HUES64 (cell line): Measurements from ENCODE around the gene ADPRM.

Experiments used
- H3K27ac ChIP-seq: 2 replicates; pipeline ENCODE4 v1.7.0; 2013; ENCODE audit warnings: low read depth, low read length, inconsistent platforms
- H3K27me3 ChIP-seq: 2 replicates; pipeline ENCODE4 v1.6.1; 2013; ENCODE audit warnings: mild to moderate bottlenecking, low read length; ENCODE audit not compliant: insufficient read depth
- H3K36me3 ChIP-seq: 2 replicates; pipeline ENCODE4 v1.6.1; 2013; ENCODE audit warnings: mild to moderate bottlenecking, low read length; ENCODE audit not compliant: insufficient read depth
- H3K4me1 ChIP-seq: 2 replicates; pipeline ENCODE4 v1.6.1; 2013; ENCODE audit warnings: mild to moderate bottlenecking, low read length, moderate library complexity; ENCODE audit not compliant: insufficient read depth
- H3K4me3 ChIP-seq: 2 replicates; pipeline ENCODE4 v1.5.1; 2013; ENCODE audit warnings: mild to moderate bottlenecking, low read length, moderate library complexity
- H3K9ac ChIP-seq: 2 replicates; pipeline ENCODE4 v1.6.1; 2013; ENCODE audit warnings: mild to moderate bottlenecking, low read depth, low read length
- H3K9me3 ChIP-seq: 2 replicates; pipeline ENCODE4 v1.6.1; 2013; ENCODE audit warnings: low read depth, low read length; ENCODE audit not compliant: insufficient read depth
- WGBS: fragments of 150-250, 120-280 bp; methylation state at CpG from one replicate; pipeline ENCODE4 v1.1.7; 2013; ENCODE audit warnings: missing lambda C conversion rate; 5-methylcytosine and 5-hydroxymethylcytosine counted together

The ADPRM gene

DNA sequence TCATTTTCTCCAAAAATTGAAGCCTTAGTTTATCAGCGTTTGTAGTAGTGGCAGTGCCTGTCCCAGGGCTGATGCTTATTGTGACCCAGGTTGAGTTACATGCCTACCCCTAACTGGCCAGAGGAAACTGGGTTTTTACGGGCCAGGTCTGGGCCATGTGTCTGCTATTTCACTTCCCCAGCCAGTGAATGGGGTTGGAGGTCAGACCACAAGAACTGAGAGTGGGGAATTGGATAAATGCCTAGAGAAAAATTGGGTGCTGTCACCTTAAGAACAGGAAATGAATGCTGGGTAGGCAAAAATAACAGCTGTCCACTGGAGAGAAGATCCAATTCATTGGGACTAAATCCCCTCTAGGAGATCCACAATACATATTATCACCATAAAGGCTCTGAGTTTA is 5.2 kb downstream of the ADPRM start:
- H3K36me3 ChIP-seq, result peaks cover 34% of the 10 kb centered on the region
- H3K4me3 ChIP-seq, result no peak overlapping the region
- no peak overlapping the region for H3K27ac ChIP-seq
- WGBS, result 90% methylated on average over 2 of the region's 2 CpGs
- H3K4me1 ChIP-seq, result peaks cover 5% of the 10 kb centered on the region
- no peaks in the 10 kb centered on the region for H3K27me3 ChIP-seq
- H3K9me3 ChIP-seq, result no peaks in the 10 kb centered on the region
- no peak overlapping the region for H3K9ac ChIP-seq

DNA sequence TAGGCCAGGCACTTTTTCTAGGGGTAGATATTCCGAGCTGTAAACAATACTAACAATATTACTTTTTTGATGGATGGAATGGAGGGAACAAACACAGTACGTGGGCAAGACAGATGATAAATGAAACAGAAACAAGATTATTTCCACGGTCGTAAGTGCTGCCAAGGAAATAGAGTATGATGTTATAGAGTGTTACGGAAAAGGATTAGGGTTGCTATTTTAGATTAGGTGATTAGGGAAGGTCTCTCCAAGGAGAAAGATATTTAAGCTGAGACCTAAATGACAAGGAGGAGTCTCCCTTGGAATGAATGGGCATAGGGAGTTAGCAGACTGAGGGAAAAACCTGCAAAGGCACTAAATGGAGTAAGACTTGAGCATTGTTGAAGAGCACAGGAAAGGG is 8.3 kb downstream of the ADPRM start:
- WGBS, result 96% methylated on average over 5 of the region's 5 CpGs
- H3K4me1 ChIP-seq, result no peaks in the 10 kb centered on the region
- no peak overlapping the region for H3K27ac ChIP-seq
- H3K9ac ChIP-seq, result no peak overlapping the region
- no peak overlapping the region for H3K4me3 ChIP-seq
- H3K9me3 ChIP-seq, result no peaks in the 10 kb centered on the region
- peaks cover 60% of the 10 kb centered on the region for H3K36me3 ChIP-seq
- no peaks in the 10 kb centered on the region for H3K27me3 ChIP-seq

DNA sequence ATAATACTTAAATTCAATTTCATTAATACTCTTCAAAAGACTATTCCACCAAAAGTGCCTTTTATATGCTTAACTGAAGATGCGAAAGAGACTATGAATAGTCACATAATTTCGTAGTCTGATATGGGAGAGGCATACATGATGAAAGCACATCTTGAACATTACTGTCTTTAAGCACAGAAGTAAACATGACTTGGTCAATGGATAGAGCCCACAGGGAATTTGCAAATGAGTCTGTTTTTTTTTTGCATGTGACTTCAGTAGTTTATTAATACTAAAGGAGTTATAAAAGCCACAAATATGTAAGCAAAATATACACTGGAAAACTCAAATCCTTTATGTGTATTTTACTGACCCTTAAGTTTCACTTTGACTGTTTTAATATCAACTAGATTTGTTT is 15.9 kb downstream of the ADPRM start:
- H3K4me1 ChIP-seq, result no peaks in the 10 kb centered on the region
- H3K36me3 ChIP-seq, result peaks cover 41% of the 10 kb centered on the region
- WGBS, result 96% methylated on average over 2 of the region's 2 CpGs
- no peaks in the 10 kb centered on the region for H3K27me3 ChIP-seq
- H3K9ac ChIP-seq, result no peak overlapping the region
- no peak overlapping the region for H3K4me3 ChIP-seq
- no peaks in the 10 kb centered on the region for H3K9me3 ChIP-seq
- H3K27ac ChIP-seq, result no peak overlapping the region

DNA sequence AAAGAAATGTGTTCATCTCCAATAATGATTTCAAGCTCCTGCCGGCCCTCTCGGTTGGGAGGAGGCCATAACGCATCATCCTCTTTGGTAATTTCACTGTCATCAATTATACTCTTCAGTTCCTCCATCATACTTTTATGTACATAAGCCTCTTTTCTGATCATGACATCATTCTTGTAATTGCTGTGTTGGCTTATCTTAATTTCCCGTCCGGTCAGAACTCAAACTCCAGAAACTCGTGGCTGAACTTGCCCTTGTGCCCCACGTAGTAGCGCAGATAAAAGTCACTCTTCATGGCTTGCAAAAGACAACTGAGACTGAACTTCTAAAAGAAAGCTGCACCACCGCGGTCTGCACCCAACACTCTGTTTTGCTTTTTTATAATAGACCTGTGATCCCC is 18.8 kb downstream of the ADPRM start:
- Histone ChIP-seq H3K9ac (no peak overlapping the region), H3K9me3 (no peaks in the 10 kb centered on the region), H3K4me1 (no peaks in the 10 kb centered on the region), H3K4me3 (no peak overlapping the region), H3K36me3 (peaks cover 15% of the 10 kb centered on the region), H3K27me3 (no peaks in the 10 kb centered on the region), H3K27ac (no peak overlapping the region)
- 95% methylated on average over 10 of the region's 10 CpGs for WGBS

DNA sequence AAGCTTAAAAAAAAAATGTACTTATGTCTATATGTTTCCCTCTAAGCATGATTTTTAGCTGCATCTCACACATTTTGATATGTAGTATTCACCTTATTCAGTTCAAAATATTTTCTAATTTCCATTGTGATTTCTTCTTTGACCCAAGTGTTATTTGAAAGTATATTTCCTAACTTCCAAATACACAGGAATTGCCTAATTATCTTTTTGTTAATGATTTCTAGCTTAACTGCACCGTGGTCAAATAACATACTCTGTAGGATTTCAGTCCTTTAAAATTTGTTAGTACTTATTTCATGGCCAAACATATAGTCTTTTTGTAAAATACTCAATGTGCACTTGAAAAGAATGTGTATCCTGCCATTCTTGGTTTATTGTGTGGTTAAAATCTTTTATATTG is 21.2 kb downstream of the ADPRM start:
- no peaks in the 10 kb centered on the region; the same call in 1 of the 2 replicates for H3K36me3 ChIP-seq
- WGBS, result no CpG with 5 or more reads among the region's 1 CpG
- no peak overlapping the region for H3K27ac ChIP-seq
- H3K4me1 ChIP-seq, result no peaks in the 10 kb centered on the region
- no peaks in the 10 kb centered on the region for H3K9me3 ChIP-seq
- no peaks in the 10 kb centered on the region for H3K27me3 ChIP-seq
- H3K4me3 ChIP-seq, result no peak overlapping the region
- H3K9ac ChIP-seq, result no peak overlapping the region

DNA sequence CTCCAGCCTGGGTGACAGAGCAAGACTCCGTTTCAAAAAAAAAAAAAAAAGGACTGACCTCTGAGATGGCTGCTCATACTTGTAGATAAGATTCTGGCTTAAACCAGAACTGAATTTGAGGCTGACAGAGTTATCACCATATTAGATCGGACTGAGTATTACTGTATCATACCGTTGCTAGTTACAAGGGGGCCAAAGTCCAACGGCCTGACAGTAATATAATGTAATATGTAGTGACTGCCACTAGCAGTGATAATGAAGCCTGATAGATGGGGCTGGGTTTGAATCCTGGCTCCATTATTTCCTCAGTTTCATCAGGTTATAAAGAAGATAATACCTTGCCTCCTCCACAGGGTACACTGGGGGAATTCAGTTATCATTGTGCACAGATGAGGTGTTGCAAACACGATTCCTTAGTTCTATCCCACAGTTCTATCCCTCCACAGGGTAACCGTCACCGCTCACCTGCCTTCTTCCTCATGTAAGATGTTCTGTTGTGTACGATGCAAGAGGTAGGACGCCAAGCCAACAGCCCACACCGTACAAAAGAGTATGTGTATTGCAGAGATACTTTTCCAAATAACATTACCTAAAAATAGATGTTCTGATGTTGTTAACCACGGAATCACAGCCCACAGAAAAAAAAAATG is 27.3 kb downstream of the ADPRM start:
- Histone ChIP-seq H3K4me1 (no peaks in the 10 kb centered on the region), H3K9me3 (no peaks in the 10 kb centered on the region), H3K36me3 (no peaks in the 10 kb centered on the region; the same call in 1 of the 2 replicates), H3K27ac (no peak overlapping the region), H3K9ac (no peak overlapping the region), H3K27me3 (no peaks in the 10 kb centered on the region), H3K4me3 (no peak overlapping the region)
- 97% methylated on average over 10 of the region's 11 CpGs for WGBS

DNA sequence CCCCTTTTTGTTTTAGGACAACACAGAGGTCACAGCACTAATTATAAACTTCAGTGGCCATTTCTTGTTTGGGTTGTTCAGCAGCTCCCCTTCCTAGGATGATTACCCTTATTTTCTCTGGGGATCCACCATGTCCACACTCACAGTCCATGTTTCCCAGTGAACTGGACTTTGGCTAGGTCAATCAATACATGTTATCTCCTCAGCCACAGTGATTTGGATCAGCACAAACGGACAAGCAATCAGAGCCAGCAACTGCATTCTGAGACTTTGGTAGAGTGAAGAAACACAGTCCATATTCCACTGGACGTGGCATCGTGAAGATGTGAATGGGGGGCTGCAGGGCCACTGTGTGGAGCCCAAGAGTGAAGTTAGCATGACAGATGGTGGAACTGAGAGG is 27.9 kb downstream of the ADPRM start:
- H3K4me1 ChIP-seq, result no peaks in the 10 kb centered on the region
- no peak overlapping the region for H3K27ac ChIP-seq
- 94% methylated on average over 3 of the region's 3 CpGs for WGBS
- no peak overlapping the region for H3K9ac ChIP-seq
- H3K9me3 ChIP-seq, result no peaks in the 10 kb centered on the region
- no peak overlapping the region for H3K4me3 ChIP-seq
- no peaks in the 10 kb centered on the region; the same call in 1 of the 2 replicates for H3K36me3 ChIP-seq
- H3K27me3 ChIP-seq, result no peaks in the 10 kb centered on the region

DNA sequence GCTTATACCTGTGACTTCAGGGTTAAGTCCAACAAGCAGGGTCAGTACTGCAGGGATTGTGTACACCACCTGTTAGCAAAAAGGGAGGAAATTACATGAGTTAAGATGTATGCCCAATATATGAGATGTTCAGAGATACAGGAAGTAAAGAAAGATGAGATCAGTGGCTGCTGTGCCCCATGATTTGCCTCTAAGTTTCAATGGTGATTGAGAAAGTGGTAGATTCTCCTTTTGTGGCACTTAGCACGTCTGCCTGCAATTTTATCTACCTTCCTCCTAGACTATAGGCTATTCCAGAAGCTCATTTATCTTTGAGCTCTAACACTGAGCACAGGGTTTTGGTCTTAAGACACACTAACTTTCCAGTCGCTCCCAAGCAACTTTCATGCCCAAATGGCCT is 28.8 kb downstream of the ADPRM start:
- no peaks in the 10 kb centered on the region for H3K27me3 ChIP-seq
- no peak overlapping the region for H3K4me3 ChIP-seq
- 60% methylated on average over 2 of the region's 2 CpGs for WGBS
- no peaks in the 10 kb centered on the region for H3K9me3 ChIP-seq
- H3K9ac ChIP-seq, result no peak overlapping the region
- no peaks in the 10 kb centered on the region; the same call in 1 of the 2 replicates for H3K36me3 ChIP-seq
- H3K4me1 ChIP-seq, result peaks cover 5% of the 10 kb centered on the region; the same call in 1 of the 2 replicates
- no peak overlapping the region for H3K27ac ChIP-seq

DNA sequence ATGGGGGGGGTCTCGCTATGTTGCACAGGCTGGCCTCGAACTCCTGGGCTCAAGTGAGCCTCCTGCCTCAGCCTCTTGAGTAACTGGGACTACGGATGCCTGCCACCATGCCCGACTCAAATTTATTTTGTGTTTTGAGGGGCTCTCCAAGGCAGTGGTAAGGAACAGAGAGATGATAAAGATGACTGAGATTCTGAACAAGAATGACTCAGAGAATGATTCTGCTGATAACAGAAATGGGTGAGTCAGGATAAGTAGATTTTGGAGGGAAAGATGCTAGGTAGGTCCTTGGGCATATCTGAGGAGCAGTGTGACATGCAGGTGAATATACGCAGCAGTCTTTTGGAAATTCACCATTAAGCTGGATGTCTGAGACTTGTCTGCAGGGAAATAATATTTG is 29.8 kb downstream of the ADPRM start:
- Histone ChIP-seq H3K36me3 (no peaks in the 10 kb centered on the region; the same call in 1 of the 2 replicates), H3K27ac (no peak overlapping the region)
- WGBS, result 83% methylated on average over 5 of the region's 5 CpGs

DNA sequence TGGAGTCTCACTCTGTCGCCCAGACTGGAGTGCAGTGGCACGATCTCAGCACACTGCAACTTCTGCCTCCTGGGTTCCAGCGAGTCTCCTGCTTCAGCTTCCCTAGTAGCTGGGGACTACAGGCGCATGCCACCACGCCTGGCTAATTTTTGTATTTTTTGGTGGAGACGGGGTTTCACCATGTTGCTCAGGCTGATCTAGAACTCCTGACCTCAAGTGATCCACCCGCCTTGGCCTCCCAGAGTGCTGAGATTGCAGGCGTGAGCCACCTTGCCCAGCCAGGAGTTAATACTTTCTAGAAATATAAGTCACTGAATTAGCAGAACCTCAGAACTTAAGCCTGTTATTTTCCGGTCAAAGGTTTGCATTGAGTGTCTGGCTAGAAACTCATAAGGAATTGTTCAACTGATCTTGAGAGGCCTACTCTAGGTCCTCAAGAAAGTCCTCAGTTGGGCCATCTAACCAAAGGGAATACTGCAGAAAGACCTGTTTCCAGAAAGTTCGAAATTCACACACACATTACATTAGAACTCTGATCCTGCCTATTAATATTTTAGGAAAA is 31.0 kb downstream of the ADPRM start:
- no peak overlapping the region for H3K27ac ChIP-seq
- H3K27me3 ChIP-seq, result no peaks in the 10 kb centered on the region
- WGBS, result 94% methylated on average over 10 of the region's 10 CpGs
- no peak overlapping the region for H3K4me3 ChIP-seq
- H3K4me1 ChIP-seq, result peaks cover 18% of the 10 kb centered on the region; the same call in 1 of the 2 replicates
- no peaks in the 10 kb centered on the region; the same call in 1 of the 2 replicates for H3K36me3 ChIP-seq
- H3K9me3 ChIP-seq, result no peaks in the 10 kb centered on the region
- no peak overlapping the region for H3K9ac ChIP-seq

More for the DNA sequence above, 29.8 kb downstream of the ADPRM start:
- no peaks in the 10 kb centered on the region for H3K9me3 ChIP-seq
- H3K27me3 ChIP-seq, result no peaks in the 10 kb centered on the region
- H3K4me3 ChIP-seq, result no peak overlapping the region
- no peak overlapping the region for H3K9ac ChIP-seq
- peaks cover 11% of the 10 kb centered on the region; the same call in 1 of the 2 replicates for H3K4me1 ChIP-seq

DNA sequence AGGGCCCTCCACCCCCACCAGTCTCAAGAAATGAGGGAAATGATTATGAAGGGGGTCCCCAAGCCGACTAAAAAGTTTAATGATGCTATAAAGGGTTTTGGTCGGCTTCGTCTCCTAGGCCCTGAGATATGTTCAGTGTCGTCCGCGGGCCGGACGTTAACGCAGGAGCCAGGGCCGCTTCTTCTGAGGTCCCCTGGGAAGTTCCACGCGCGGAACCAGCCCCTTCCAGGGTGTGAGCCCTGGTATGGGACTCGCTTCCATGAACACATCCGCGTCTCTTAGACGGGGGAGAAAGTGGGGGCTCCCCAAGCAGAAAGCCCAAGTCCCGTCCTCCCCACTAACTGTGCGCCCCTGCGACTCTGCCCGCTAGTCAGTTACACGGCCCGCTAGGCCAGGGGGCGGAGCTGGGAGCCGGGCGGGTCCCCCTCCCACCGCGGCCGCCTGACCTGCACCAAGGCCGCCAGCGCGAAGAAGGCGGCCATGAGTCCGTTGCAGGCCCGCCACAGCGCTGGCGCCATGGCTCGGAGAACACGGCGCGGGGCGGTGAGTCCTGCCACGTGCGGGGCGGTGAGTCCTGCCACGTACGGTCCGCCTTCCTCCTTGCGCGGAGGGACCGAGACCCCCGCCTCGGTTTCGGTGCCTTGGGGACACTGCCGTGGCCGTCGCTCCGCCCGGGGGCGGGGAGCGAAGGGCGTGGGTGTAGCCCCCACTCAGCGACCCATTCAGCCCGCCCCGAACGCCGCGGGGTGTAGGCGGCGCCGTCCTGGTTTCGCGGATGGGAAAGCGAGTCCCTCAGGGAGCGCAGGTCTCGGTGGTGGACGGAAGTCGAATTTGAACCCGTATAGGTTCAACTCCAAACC is 32.2 kb downstream of the ADPRM start, which contains the start of gene TMEM220:
Gene TMEM220, minus strand, starts transcription at position 690 of the 860 bp plus-strand sequence. Its CDS starts 172 bp downstream, at position 518.
- H3K9me3 ChIP-seq, result no peaks in the 10 kb centered on the region
- H3K4me1 ChIP-seq, result peaks cover 18% of the 10 kb centered on the region; the same call in 1 of the 2 replicates
- WGBS, result 5% methylated on average over 78 of the region's 79 CpGs
- peak within 1 kb of the TSS; percentile 75 for H3K4me3 ChIP-seq
- H3K36me3 ChIP-seq, result no peaks in the 10 kb centered on the region
- H3K9ac ChIP-seq, result peak within 1 kb of the TSS; percentile 93
- no peaks in the 10 kb centered on the region for H3K27me3 ChIP-seq
- peak within 1 kb of the TSS; percentile 88; the same call in 1 of the 2 replicates for H3K27ac ChIP-seq
